ENCODE results near the gene HPS1.

Gene HPS1

GRCh38 chr10:98430427-98430826 lies 16.3 kb downstream of the HPS1 start:
- WGBS (ENCODE audit: extremely low coverage, insufficient coverage, insufficient read length), result no CpG with 5 or more reads among the region's 8 CpGs
- Histone ChIP-seq H3K14ac (ENCODE audit: low read length) (no peak overlapping the region), H3K9me3 (ENCODE audit: insufficient read depth, low read depth, low read length) (peaks cover 4% of the 10 kb centered on the region), H3K9ac (ENCODE audit: low read length) (no peak overlapping the region), H2BK5ac (ENCODE audit: low read depth, low read length, poor library complexity) (no peak overlapping the region), H3K23ac (ENCODE audit: low read length) (no peak overlapping the region), H2BK120ac (ENCODE audit: insufficient read depth, low read length, poor library complexity) (no peak overlapping the region), H2BK12ac (ENCODE audit: low read length) (no peak overlapping the region), H3K79me1 (ENCODE audit: low read length) (no peaks in the 10 kb centered on the region), H3K36me3 (ENCODE audit: control insufficient read depth in 1 of 2, insufficient read depth in 2 of 2, low read length in 2 of 2) (peaks cover 24 to 37% of the 10 kb centered on the region in 2 experiments), H3K4ac (ENCODE audit: low read depth, low read length) (no peak overlapping the region), H3K4me3 (ENCODE audit: low read depth, low read length) (no peak overlapping the region), H4K91ac (ENCODE audit: low read depth, low read length) (no peak overlapping the region), H3K27ac (ENCODE audit: low read depth, low read length) (no peak overlapping the region), H3K18ac (ENCODE audit: low read length) (no peak overlapping the region), H3K4me2 (ENCODE audit: low read length) (no peak overlapping the region), H4K8ac (ENCODE audit: low read depth, low read length) (no peak overlapping the region), H4K12ac (ENCODE audit: low read depth, low read length) (no peak overlapping the region), H3K79me2 (ENCODE audit: control insufficient read depth, insufficient read depth, low read length, poor library complexity) (no peaks in the 10 kb centered on the region), H3K4me1 (ENCODE audit: control insufficient read depth in 1 of 2, insufficient read depth in 2 of 2, low read length in 2 of 2) (peaks cover 0 to 7% of the 10 kb centered on the region in 2 experiments), H2AK5ac (ENCODE audit: low read length) (no peak overlapping the region), H2AFZ (ENCODE audit: insufficient read depth, low read length, poor library complexity) (no peak overlapping the region), H3K27me3 (ENCODE audit: insufficient read depth, low read length) (no peaks in the 10 kb centered on the region)
- no peak for DNase-seq

DNA sequence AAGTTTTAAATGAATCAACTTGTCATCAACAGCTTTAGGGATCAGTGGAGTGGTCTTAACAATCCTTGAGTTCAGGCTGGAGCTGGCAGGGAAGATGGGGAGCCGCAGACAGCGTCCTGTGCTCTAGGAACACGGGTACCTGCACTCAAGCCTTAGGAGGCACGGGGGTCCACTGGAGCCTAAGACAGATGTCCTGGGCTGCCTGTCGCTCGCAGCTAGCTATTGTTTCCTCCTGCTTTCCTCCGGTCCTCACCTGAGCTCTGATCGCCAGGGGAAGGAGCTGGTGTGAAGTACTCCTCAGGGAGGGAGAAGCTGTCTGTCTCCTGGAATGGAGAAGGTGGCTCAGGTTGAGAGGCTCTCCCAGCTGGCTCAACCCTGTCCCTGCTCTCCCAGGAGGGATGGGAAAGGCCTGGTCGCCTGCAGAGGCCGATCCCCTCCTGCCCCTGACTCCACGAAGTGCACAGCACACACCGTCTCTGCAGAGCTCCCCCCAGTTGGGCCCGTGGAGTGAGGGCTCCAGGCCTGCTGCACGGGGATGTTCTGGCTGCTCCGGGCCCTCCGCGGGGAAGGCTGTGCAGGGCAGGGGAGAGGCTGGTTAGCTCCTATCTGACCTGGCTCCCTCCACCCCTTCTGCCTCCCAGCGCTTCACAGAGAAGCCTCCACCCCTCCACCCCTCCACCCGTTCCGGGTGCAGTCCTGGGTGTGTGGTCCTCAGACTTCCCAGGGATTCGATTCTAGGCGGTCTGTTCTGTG lies 17.2 kb downstream of the HPS1 start:
- Histone ChIP-seq H3K4ac (ENCODE audit: low read depth, low read length) (no peak overlapping the region), H3K4me3 (ENCODE audit: low read depth, low read length) (peak overlapping the region; percentile 58), H3K36me3 (ENCODE audit: control insufficient read depth in 1 of 2, insufficient read depth in 2 of 2, low read length in 2 of 2) (peaks cover 18 to 29% of the 10 kb centered on the region in 2 experiments), H3K4me2 (ENCODE audit: low read length) (no peak overlapping the region), H3K27me3 (ENCODE audit: insufficient read depth, low read length) (no peaks in the 10 kb centered on the region), H3K23ac (ENCODE audit: low read length) (no peak overlapping the region), H3K79me2 (ENCODE audit: control insufficient read depth, insufficient read depth, low read length, poor library complexity) (no peaks in the 10 kb centered on the region), H3K4me1 (ENCODE audit: control insufficient read depth in 1 of 2, insufficient read depth in 2 of 2, low read length in 2 of 2) (peaks cover under 1 to 11% of the 10 kb centered on the region in 2 experiments), H3K27ac (ENCODE audit: low read depth, low read length) (no peak overlapping the region), H4K12ac (ENCODE audit: low read depth, low read length) (no peak overlapping the region), H2BK120ac (ENCODE audit: insufficient read depth, low read length, poor library complexity) (no peak overlapping the region), H3K14ac (ENCODE audit: low read length) (no peak overlapping the region), H2BK5ac (ENCODE audit: low read depth, low read length, poor library complexity) (no peak overlapping the region), H2BK12ac (ENCODE audit: low read length) (no peak overlapping the region), H2AFZ (ENCODE audit: insufficient read depth, low read length, poor library complexity) (no peak overlapping the region), H3K18ac (ENCODE audit: low read length) (no peak overlapping the region), H3K79me1 (ENCODE audit: low read length) (peaks cover under 1% of the 10 kb centered on the region), H3K9me3 (ENCODE audit: insufficient read depth, low read depth, low read length) (peaks cover 4% of the 10 kb centered on the region), H2AK5ac (ENCODE audit: low read length) (no peak overlapping the region), H3K9ac (ENCODE audit: low read length) (no peak overlapping the region), H4K8ac (ENCODE audit: low read depth, low read length) (no peak overlapping the region), H4K91ac (ENCODE audit: low read depth, low read length) (no peak overlapping the region)
- no peak for DNase-seq
- no CpG with 5 or more reads among the region's 22 CpGs for WGBS (ENCODE audit: extremely low coverage, insufficient coverage, insufficient read length)

DNA sequence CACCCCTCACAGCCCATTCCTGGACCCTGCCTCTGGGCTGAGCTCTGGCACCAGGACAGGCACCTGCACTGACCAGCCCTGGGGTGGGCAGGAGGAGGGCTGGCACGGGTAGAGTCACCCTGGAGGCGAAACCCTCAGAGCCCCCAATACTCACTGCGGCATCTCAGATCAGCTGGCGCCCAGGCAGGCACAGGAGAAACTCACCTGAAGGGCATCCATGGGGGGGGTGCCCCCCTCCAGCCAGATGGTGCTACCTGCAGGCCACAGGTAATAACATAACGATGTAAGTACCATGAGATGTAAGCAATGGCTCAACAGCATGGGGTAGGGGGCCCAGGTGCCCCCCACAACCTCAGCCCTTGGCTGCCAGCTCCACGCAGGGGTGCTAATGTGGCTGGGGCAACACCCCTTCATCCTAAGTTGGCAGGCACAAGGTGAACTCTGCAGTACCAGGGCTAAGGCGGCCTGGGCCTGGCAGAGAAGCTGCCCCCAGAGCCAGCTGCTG lies 19.7 kb downstream of the HPS1 start:
- no peak overlapping the region for H2BK120ac ChIP-seq (ENCODE audit: insufficient read depth, low read length, poor library complexity)

DNA sequence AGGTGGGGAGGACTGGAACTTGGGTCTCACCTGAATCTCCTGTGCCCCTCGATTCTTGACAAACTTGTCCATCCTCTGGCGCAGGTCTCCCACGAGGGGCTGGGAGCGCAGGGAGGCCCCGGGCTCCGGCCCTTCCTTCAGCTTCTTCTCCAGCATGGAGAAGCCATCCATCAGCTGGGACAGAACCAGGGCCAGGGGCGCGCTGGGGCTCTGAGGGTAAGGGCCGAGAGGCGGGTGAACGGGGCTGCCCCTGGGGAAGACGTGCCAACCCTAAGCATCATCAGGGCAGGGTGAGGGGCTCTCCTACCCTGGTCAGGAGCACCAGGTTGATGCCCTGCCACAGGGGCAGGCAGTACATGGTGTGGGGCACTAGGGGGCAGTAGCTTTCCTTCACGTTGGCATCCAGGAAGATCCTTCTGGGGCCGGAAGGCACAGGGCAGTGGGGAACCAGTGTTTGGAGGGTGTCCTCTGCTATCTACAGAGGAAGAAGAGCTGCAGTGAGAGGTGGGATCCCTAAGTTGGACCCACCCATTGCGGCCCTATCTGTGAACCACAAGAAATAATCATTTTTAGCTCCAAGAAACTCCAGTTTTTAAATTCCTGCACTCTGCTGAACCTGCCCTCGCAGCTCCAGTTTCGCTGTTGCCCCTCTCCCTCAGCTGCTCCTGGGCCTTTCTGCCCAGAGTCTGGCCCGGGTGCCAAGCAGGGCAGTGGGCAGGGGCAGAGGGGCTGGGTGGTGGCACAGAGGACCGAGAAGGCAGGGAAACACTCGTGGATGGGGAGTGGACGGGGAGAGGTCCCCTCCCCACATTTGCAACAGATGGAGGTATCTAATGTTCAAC lies 21.0 kb downstream of the HPS1 start:
- no peak overlapping the region for H4K91ac ChIP-seq (ENCODE audit: low read depth, low read length)
- H2BK12ac ChIP-seq (ENCODE audit: low read length), result no peak overlapping the region
- H2AFZ ChIP-seq (ENCODE audit: insufficient read depth, low read length, poor library complexity), result no peak overlapping the region
- H3K9me3 ChIP-seq (ENCODE audit: insufficient read depth, low read depth, low read length), result no peaks in the 10 kb centered on the region
- WGBS (ENCODE audit: extremely low coverage, insufficient coverage, insufficient read length), result no CpG with 5 or more reads among the region's 21 CpGs
- no peak overlapping the region for H2BK5ac ChIP-seq (ENCODE audit: low read depth, low read length, poor library complexity)
- H2AK5ac ChIP-seq (ENCODE audit: low read length), result no peak overlapping the region
- peak; percentile 19 to 69 for DNase-seq
- no peak overlapping the region for H3K27ac ChIP-seq (ENCODE audit: low read depth, low read length)
- H3K36me3 ChIP-seq (ENCODE audit: control insufficient read depth in 1 of 2, insufficient read depth in 2 of 2, low read length in 2 of 2), result peaks cover 12 to 20% of the 10 kb centered on the region in 2 experiments
- no peaks in the 10 kb centered on the region for H3K27me3 ChIP-seq (ENCODE audit: insufficient read depth, low read length)
- H4K12ac ChIP-seq (ENCODE audit: low read depth, low read length), result no peak overlapping the region
- no peak overlapping the region for H3K9ac ChIP-seq (ENCODE audit: low read length)
- H3K79me2 ChIP-seq (ENCODE audit: control insufficient read depth, insufficient read depth, low read length, poor library complexity), result no peaks in the 10 kb centered on the region
- H3K23ac ChIP-seq (ENCODE audit: low read length), result no peak overlapping the region
- H3K4me1 ChIP-seq (ENCODE audit: control insufficient read depth in 1 of 2, insufficient read depth in 2 of 2, low read length in 2 of 2), result peaks cover 8% of the 10 kb centered on the region in 2 experiments
- H3K14ac ChIP-seq (ENCODE audit: low read length), result no peak overlapping the region
- no peak overlapping the region for H3K4me3 ChIP-seq (ENCODE audit: low read depth, low read length)
- H4K8ac ChIP-seq (ENCODE audit: low read depth, low read length), result no peak overlapping the region
- H2BK120ac ChIP-seq (ENCODE audit: insufficient read depth, low read length, poor library complexity), result no peak overlapping the region
- H3K4me2 ChIP-seq (ENCODE audit: low read length), result no peak overlapping the region
- H3K18ac ChIP-seq (ENCODE audit: low read length), result no peak overlapping the region
- H3K4ac ChIP-seq (ENCODE audit: low read depth, low read length), result no peak overlapping the region
- H3K79me1 ChIP-seq (ENCODE audit: low read length), result peaks cover 2% of the 10 kb centered on the region

More for the DNA sequence above, 19.7 kb downstream of the HPS1 start:
- H4K91ac ChIP-seq (ENCODE audit: low read depth, low read length), result no peak overlapping the region
- H3K4me2 ChIP-seq (ENCODE audit: low read length), result no peak overlapping the region
- peaks cover 16 to 25% of the 10 kb centered on the region in 2 experiments for H3K36me3 ChIP-seq (ENCODE audit: control insufficient read depth in 1 of 2, insufficient read depth in 2 of 2, low read length in 2 of 2)
- H3K14ac ChIP-seq (ENCODE audit: low read length), result no peak overlapping the region
- no peak overlapping the region for H3K27ac ChIP-seq (ENCODE audit: low read depth, low read length)
- no peaks in the 10 kb centered on the region for H3K27me3 ChIP-seq (ENCODE audit: insufficient read depth, low read length)
- peaks cover 2% of the 10 kb centered on the region for H3K79me1 ChIP-seq (ENCODE audit: low read length)
- WGBS (ENCODE audit: extremely low coverage, insufficient coverage, insufficient read length), result no CpG with 5 or more reads among the region's 7 CpGs
- no peak overlapping the region for H4K12ac ChIP-seq (ENCODE audit: low read depth, low read length)
- H2BK12ac ChIP-seq (ENCODE audit: low read length), result no peak overlapping the region
- peaks cover 2% of the 10 kb centered on the region for H3K9me3 ChIP-seq (ENCODE audit: insufficient read depth, low read depth, low read length)
- no peak overlapping the region for H3K9ac ChIP-seq (ENCODE audit: low read length)
- peaks cover 8% of the 10 kb centered on the region in 2 experiments for H3K4me1 ChIP-seq (ENCODE audit: control insufficient read depth in 1 of 2, insufficient read depth in 2 of 2, low read length in 2 of 2)
- no peak overlapping the region for H3K4me3 ChIP-seq (ENCODE audit: low read depth, low read length)
- no peak for DNase-seq
- no peak overlapping the region for H3K23ac ChIP-seq (ENCODE audit: low read length)
- no peak overlapping the region for H2BK5ac ChIP-seq (ENCODE audit: low read depth, low read length, poor library complexity)
- H2AFZ ChIP-seq (ENCODE audit: insufficient read depth, low read length, poor library complexity), result no peak overlapping the region
- H4K8ac ChIP-seq (ENCODE audit: low read depth, low read length), result no peak overlapping the region
- H3K4ac ChIP-seq (ENCODE audit: low read depth, low read length), result no peak overlapping the region
- H3K18ac ChIP-seq (ENCODE audit: low read length), result no peak overlapping the region
- H3K79me2 ChIP-seq (ENCODE audit: control insufficient read depth, insufficient read depth, low read length, poor library complexity), result no peaks in the 10 kb centered on the region
- no peak overlapping the region for H2AK5ac ChIP-seq (ENCODE audit: low read length)

Data from trophoblast cell (in vitro differentiated cells and primary cell).